NCI-H128 (cell line): Measurements from ENCODE around the gene RBM26.

Experiments used
- DNase-seq: peaks from one replicate; lab custom pipeline; 2025; ENCODE audit not compliant: unreplicated experiment; lab: John Stamatoyannopoulos, UW

The RBM26 gene, protein sequence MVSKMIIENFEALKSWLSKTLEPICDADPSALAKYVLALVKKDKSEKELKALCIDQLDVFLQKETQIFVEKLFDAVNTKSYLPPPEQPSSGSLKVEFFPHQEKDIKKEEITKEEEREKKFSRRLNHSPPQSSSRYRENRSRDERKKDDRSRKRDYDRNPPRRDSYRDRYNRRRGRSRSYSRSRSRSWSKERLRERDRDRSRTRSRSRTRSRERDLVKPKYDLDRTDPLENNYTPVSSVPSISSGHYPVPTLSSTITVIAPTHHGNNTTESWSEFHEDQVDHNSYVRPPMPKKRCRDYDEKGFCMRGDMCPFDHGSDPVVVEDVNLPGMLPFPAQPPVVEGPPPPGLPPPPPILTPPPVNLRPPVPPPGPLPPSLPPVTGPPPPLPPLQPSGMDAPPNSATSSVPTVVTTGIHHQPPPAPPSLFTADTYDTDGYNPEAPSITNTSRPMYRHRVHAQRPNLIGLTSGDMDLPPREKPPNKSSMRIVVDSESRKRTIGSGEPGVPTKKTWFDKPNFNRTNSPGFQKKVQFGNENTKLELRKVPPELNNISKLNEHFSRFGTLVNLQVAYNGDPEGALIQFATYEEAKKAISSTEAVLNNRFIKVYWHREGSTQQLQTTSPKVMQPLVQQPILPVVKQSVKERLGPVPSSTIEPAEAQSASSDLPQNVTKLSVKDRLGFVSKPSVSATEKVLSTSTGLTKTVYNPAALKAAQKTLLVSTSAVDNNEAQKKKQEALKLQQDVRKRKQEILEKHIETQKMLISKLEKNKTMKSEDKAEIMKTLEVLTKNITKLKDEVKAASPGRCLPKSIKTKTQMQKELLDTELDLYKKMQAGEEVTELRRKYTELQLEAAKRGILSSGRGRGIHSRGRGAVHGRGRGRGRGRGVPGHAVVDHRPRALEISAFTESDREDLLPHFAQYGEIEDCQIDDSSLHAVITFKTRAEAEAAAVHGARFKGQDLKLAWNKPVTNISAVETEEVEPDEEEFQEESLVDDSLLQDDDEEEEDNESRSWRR

DNA sequence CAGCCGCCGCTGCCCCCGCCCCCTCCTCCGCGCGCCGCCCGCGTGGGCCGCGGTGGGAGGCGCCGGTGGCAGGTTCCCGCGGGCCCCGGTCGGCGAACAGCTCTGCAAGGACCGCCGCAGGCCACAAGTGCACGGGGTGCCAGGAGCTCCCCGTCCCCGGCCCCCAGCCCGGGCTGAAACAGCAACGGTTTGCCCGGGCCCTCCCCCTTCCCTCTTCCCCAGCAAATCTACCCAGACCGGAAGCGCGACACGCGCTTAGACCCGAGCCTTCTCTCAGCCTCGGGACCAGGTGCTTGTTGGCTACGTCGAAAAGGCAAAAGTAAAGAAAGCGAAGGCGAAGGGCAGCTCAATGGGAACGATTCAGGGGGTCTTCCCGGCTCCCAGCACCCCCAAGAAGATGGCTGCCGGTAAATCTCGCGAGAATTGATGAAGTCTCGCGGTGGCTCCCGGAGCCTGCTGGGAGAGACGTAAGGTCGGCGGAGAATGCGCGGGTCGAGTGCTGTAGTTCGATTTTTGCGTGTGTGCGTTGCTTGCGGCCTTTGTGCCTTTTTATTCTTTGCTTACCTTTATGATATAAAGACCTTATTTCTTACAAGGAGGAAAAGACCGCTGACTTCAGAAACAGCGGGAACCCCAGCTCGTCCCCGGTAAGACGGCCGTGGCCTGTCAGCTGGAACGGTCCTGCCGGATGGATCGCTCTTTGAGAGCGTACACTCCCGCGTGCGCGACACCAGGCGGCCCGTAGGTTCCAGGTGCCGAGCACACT is at the start of gene RBM26:
RBM26 (minus strand) TSS at position 425 of the 766 bp plus-strand sequence. CDS start 481 bp downstream, outside the sequence.
- peak; percentile 92 for DNase-seq

DNA sequence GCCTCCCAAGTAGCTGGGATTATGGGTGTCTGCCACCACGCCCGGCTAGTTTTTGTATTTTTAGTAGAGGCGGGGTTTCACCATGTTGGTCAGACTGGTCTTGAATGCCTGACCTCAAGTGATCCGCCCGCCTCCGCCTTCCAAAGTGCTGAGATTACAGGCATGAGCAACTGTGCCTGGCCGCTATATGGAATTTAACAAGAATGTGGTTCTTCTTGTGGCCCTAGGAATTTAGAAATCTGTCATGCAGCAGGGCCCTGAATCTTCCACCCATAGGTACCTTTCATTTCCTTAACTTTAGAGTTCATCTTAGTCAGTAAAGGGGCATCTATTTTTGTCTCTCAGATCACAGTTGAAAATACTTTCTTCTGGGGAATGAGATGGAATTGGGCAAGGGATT is 49.3 kb upstream of the RBM26 start:
- no peak for DNase-seq

DNA sequence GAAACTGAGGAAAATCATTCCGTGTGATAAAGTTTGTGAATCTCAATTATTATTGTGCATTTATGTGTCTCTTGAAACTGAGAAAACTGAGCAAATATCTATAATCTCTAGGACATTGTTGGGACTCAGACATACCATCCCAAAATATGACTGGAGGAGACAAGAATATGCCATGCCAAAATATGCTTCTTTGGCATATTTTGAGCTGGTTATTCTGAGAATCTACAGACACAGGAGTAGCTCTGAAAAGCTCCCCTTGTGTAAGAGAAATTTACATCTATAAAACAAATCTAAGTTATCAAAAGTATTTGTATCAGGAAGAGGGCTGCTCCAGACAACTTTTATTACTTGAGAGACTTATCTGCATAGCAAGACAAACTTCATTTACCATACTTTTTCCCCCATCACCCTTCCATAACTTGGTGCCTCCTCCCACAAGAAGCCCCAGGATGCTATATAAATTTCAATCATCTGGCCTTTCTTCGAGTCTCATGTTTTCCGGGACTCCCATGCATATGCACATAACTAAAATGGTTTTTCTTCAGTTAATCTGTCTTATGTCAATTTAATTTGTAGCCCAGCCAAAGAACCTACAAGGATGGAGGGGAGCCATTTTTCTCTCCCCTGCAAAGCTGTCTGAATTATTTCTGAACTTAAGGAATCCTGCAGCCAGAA is 46.3 kb upstream of the RBM26 start:
- no peak for DNase-seq

- DNase-seq = no peak
Measured at GRCh38 chr13:79451500-79451962, 45.5 kb upstream of the RBM26 start.

DNA sequence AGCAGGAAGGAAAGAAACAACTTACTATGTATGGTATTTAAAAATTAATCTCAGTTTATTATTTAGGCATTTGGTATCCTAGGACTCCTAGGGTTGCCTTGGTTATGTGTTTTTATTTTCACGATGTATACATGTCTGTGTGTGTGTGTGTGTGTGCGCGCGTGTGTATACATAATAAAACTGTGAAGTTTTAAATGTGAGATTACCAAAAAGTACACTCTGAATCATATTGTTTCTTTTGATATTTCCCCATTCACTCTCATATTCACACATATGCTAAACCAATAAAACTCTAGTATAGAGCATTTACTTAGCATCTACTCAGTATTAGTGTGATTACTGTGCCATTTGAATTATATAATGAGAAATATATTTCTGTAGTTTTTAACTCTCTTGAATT is 44.1 kb upstream of the RBM26 start:
- DNase-seq = no peak

GRCh38 chr13:79448413-79448812 is 42.4 kb upstream of the RBM26 start:
- no peak for DNase-seq

- DNase-seq = no peak
Measured at GRCh38 chr13:79447741-79448140, 41.7 kb upstream of the RBM26 start.

GRCh38 chr13:79447141-79447540 is 41.1 kb upstream of the RBM26 start:
- no peak for DNase-seq

DNA sequence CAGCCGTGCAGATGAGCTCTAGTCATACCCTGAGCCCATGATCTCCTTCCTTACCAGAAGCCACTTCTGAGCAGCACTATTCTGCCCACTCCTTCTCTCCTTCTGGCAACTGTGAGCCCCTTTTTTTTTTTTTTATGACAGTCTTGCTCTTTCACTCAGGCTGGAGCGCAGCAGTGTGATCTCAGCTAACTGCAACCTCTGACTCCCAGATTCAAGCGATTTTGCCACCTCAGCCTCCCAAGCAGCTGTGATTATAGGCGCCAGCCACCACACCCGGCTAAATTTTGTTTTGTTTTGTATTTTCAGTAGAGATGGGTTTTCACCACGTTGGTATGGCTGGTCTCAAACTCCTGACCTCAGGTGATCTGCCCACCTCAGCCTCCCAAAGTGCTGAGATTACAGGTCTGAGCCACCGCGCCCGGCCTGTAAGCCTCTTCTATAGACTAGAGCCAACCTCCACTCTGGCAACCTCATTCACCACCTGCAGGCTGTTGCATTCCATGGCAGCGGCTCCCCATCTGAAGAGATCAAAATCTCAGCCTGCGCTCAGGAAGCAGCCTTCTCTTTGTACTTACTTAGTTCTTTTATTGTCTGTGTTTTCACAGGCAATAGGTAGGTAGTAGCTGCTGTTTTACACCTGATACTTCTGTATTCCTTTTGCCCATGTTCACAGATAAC is 40.1 kb upstream of the RBM26 start:
- no peak for DNase-seq

GRCh38 chr13:79442706-79443105 is 36.7 kb upstream of the RBM26 start:
- no peak for DNase-seq

DNA sequence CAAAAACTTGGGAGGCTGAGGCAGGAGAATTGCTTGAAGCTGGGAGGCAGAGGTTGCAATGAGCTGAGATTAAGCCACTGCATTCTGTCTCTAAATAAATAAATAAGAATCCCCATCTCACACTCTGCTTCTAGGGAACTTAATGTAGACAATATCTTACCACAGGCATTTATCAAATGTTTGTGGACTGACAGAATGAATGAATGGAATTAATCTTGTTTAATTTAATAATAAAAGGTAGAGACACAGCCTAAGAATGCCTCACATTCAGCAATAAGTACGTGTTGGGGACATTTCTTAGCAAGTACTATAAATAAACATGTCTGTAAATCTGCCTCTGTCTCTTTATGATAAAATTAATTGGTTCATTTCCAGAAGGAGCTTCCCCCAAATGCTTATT is 36.2 kb upstream of the RBM26 start:
- DNase-seq = no peak

DNA sequence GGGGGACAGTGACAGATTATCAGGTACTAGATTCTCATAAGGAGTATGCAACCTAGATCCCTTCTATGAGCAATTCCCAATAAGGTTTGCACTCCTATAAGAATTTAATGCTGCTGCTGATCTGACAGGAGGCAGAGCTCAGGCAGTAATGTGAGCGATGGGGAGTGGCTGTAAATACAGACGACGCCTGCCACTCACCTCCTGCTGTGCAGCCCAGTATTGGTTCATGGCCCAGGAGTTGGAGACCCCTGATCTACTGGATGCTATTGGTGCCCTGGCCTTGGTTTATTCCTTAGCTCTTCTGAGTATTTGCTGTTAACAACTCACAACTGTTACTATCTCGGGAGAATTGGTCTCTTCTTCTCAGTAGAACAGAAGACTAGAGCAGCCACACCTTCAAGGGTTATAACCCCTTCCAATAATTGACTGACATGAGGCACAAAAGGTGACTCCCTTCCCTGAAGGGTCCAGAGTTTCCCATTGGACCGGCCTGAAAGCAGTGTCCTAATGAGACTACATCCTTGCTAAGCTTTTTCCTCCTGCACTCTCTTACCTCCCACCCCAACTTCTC is 35.0 kb upstream of the RBM26 start:
- no peak for DNase-seq

GRCh38 chr13:79439275-79439674 is 33.2 kb upstream of the RBM26 start:
- no peak for DNase-seq

- no peak for DNase-seq
Measured at GRCh38 chr13:79435561-79435990, 29.5 kb upstream of the RBM26 start.

DNA sequence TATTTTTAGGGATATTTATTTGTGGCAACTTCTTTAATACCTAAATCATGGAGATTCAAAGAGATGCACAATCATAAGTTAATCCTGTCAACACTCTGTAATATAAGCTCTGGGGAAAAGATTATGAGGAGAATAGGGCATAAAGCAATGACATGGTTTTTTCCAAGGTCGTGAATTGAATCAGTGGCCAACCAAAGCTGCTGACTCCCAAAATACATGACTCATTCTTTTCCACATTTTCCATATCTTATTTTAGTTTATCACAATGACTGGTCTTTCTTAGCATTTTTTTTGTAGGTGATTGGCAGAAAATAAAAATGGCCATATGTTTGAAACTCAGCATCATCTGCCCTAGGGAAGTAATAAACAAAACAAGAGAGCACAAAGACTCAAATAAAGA is 28.5 kb upstream of the RBM26 start:
- DNase-seq = no peak

- DNase-seq = no peak
Measured at GRCh38 chr13:79432992-79433391, 26.9 kb upstream of the RBM26 start.

DNA sequence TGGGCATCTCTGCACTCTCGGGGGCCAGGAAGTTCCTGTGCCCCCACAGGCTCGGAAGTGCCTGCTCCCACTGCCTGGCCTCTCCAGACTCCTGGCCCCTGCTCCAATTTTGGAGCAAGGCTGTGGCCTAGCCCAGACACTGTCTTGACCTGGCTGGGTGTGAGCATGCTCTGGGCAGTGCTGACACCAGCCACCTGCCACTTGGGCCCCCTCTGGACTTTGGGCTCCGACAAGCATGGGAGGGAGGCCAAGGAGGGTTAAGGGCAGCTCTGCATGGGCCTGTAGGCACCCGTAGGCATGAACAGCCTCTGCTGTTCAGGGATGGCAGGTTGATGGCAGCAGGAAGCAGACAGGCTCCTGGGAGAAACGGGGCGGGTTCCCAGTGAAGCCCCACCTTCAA is 26.0 kb upstream of the RBM26 start:
- DNase-seq = no peak

- no peak for DNase-seq
Measured at GRCh38 chr13:79429309-79429708, 23.3 kb upstream of the RBM26 start.

- DNase-seq = no peak
Measured at GRCh38 chr13:79427883-79428282, 21.8 kb upstream of the RBM26 start.
